A549 treated with Mapracorat at 1 μM for 4 hours (cell line): ENCODE measurements around the gene EEF1A1. TPM values are rescaled to one million over a fixed set of nuclear protein-coding genes. Genes with fewer than 3 reads are reported as not detected.

Experiments used
- total RNA-seq: library from RNA; stranded (reverse); fragments of 200-300 nt; extraction: Qiagen RNA extraction; gene quantifications from 5 replicates; pipeline ENCODE4 v1.2.3, GENCODE V29; 2022

The EEF1A1 gene
- total RNA-seq: 7,381 to 8,542 TPM (median 7,612 TPM) in 5 replicates

DNA sequence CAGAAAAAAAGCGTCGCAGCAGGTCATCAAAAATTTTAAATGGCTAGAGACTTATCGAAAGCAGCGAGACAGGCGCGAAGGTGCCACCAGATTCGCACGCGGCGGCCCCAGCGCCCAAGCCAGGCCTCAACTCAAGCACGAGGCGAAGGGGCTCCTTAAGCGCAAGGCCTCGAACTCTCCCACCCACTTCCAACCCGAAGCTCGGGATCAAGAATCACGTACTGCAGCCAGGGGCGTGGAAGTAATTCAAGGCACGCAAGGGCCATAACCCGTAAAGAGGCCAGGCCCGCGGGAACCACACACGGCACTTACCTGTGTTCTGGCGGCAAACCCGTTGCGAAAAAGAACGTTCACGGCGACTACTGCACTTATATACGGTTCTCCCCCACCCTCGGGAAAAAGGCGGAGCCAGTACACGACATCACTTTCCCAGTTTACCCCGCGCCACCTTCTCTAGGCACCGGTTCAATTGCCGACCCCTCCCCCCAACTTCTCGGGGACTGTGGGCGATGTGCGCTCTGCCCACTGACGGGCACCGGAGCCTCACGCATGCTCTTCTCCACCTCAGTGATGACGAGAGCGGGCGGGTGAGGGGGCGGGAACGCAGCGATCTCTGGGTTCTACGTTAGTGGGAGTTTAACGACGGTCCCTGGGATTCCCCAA is at the start of gene EEF1A1:
Gene EEF1A1, minus strand, starts transcription at position 345 of the 663 bp plus-strand sequence. CDS start 1,006 bp downstream, outside the sequence.

Other genes with a start within 250 kb of the EEF1A1 start
- not detected in 5 replicates for gene DPPA5, start 166.8 kb downstream of the EEF1A1 start, total RNA-seq
- not detected in 5 replicates for gene KHDC3L, start 158.4 kb downstream of the EEF1A1 start, total RNA-seq
- not detected in 5 replicates for gene OOEP, start 151.1 kb downstream of the EEF1A1 start, total RNA-seq
- not detected in 5 replicates for gene DDX43, start 126.2 kb downstream of the EEF1A1 start, total RNA-seq
- 3.2 to 4.8 TPM (median 4.1 TPM) in 5 replicates for gene CGAS, start 68.7 kb downstream of the EEF1A1 start, total RNA-seq
- gene MTO1, start 59.3 kb downstream of the EEF1A1 start, total RNA-seq: 8.9 to 14.9 TPM (median 9.7 TPM) in 5 replicates
- gene SLC17A5, start 133.0 kb upstream of the EEF1A1 start, total RNA-seq: 12.1 to 15.6 TPM (median 14.0 TPM) in 5 replicates
- gene CD109, start 175.2 kb upstream of the EEF1A1 start, total RNA-seq: 38.4 to 68.4 TPM (median 59.4 TPM) in 5 replicates